WTC11 (cell line): ENCODE data around the gene HADHB. TPM values are rescaled to one million over a fixed set of nuclear protein-coding genes. Genes with fewer than 3 reads are reported as not detected.

Experiments used
- ATAC-seq: fragments of 200-7000 bp; cut with Tn5 transposase; 2 replicates; pipeline ENCODE4 v1.10.0; 2021; ENCODE audit warnings: mild to moderate bottlenecking, moderate library complexity
- CTCF ChIA-PET: fragments of 300-600 bp; sonication (Branson Sonifier 250); formaldehyde crosslinking; loops from one replicate; lab custom pipeline; 2021; ENCODE audit warnings: antibody characterized with exemption; lab: Charles Lee
- POLR2A ChIA-PET: fragments of 350-600 bp; sonication (Branson Sonifier 250); formaldehyde crosslinking; loops from one replicate; lab custom pipeline; 2021; ENCODE audit warnings: antibody characterized with exemption; lab: Charles Lee
- DNase-seq: peaks from one replicate; pipeline ENCODE4 v3.0.0; 2021; ENCODE audit warnings: low spot score
- H3K27ac Mint-ChIP-seq: 2 replicates; pipeline ENCODE4 v1.8.0; 2021; ENCODE audit warnings: mixed read lengths
- H3K27me3 Mint-ChIP-seq: 2 replicates; pipeline ENCODE4 v1.8.0; 2021; ENCODE audit warnings: low read depth, mild to moderate bottlenecking, moderate library complexity, mixed read lengths
- H3K36me3 Mint-ChIP-seq: 2 replicates; pipeline ENCODE4 v1.8.0; 2021; ENCODE audit warnings: mixed read lengths
- H3K4me1 Mint-ChIP-seq: 2 replicates; pipeline ENCODE4 v1.8.0; 2022; ENCODE audit warnings: mixed read lengths
- H3K4me3 Mint-ChIP-seq: 2 replicates; pipeline ENCODE4 v1.8.0; 2021; ENCODE audit warnings: mild to moderate bottlenecking, moderate library complexity, mixed read lengths
- H3K9me3 Mint-ChIP-seq: 2 replicates; pipeline ENCODE4 v1.8.0; 2021; ENCODE audit warnings: mixed read lengths
- ATF2 ChIP-seq: sonication (generic); formaldehyde crosslinking; IDR thresholded peaks from 2 replicates; pipeline ENCODE4 v1.8.1; 2022; ENCODE audit warnings: low read depth, missing genetic modification reagents, borderline replicate concordance
- CREB1 ChIP-seq: sonication (generic); formaldehyde crosslinking; IDR thresholded peaks from 2 replicates; pipeline ENCODE4 v1.8.0; 2023; ENCODE audit warnings: mild to moderate bottlenecking, missing genetic modification reagents
- E2F5 ChIP-seq: sonication (generic); formaldehyde crosslinking; IDR thresholded peaks from 2 replicates; pipeline ENCODE4 v1.8.1; 2022; ENCODE audit warnings: mild to moderate bottlenecking, moderate library complexity, missing genetic modification reagents
- EMX1 ChIP-seq: fragments of 250-450 bp; sonication (Bioruptor Pico); IDR thresholded peaks from 2 replicates; pipeline ENCODE4 v1.8.0; 2021; ENCODE audit warnings: mild to moderate bottlenecking
- ERG ChIP-seq: fragments of 250-450 bp; sonication (Bioruptor Pico); IDR thresholded peaks from 2 replicates; pipeline ENCODE4 v1.8.0; 2021; ENCODE audit warnings: mild to moderate bottlenecking
- ESRRA ChIP-seq: sonication (generic); formaldehyde crosslinking; IDR thresholded peaks from 2 replicates; pipeline ENCODE4 v1.8.1; 2022; ENCODE audit warnings: mild to moderate bottlenecking, missing genetic modification reagents, borderline replicate concordance
- ETV6 ChIP-seq: sonication (generic); formaldehyde crosslinking; IDR thresholded peaks from 2 replicates; pipeline ENCODE4 v1.8.1; 2022; ENCODE audit warnings: mild to moderate bottlenecking, missing genetic modification reagents
- FOXP4 ChIP-seq: sonication (generic); formaldehyde crosslinking; IDR thresholded peaks from 2 replicates; pipeline ENCODE4 v1.8.0; 2022; ENCODE audit warnings: mild to moderate bottlenecking, missing genetic modification reagents
- HMGXB4 ChIP-seq: sonication (generic); formaldehyde crosslinking; IDR thresholded peaks from 2 replicates; pipeline ENCODE4 v1.8.1; 2023; ENCODE audit warnings: mild to moderate bottlenecking, moderate library complexity, missing genetic modification reagents
- KAT7 ChIP-seq: sonication (generic); formaldehyde crosslinking; IDR thresholded peaks from 2 replicates; pipeline ENCODE4 v1.8.1; 2023; ENCODE audit warnings: missing genetic modification reagents, mild to moderate bottlenecking, borderline replicate concordance
- OVOL2 ChIP-seq: fragments of 250-450 bp; sonication (Bioruptor Pico); IDR thresholded peaks from 2 replicates; pipeline ENCODE4 v1.9.0; 2021; ENCODE audit warnings: mild to moderate bottlenecking, borderline replicate concordance
- PRDM15 ChIP-seq: sonication (generic); formaldehyde crosslinking; IDR thresholded peaks from 2 replicates; pipeline ENCODE4 v1.8.0; 2022; ENCODE audit warnings: missing genetic modification reagents
- STAT6 ChIP-seq: sonication (generic); formaldehyde crosslinking; conservative IDR thresholded peaks from 2 replicates; pipeline ENCODE4 v1.8.1; 2023; ENCODE audit warnings: mild to moderate bottlenecking, low read depth, missing genetic modification reagents, moderate library complexity
- TEAD1 ChIP-seq: sonication (generic); formaldehyde crosslinking; IDR thresholded peaks from 2 replicates; pipeline ENCODE4 v1.8.0; 2022; ENCODE audit warnings: mild to moderate bottlenecking, missing genetic modification reagents
- USF1 ChIP-seq: sonication (generic); formaldehyde crosslinking; IDR thresholded peaks from 2 replicates; pipeline ENCODE4 v1.8.0; 2022; ENCODE audit warnings: mild to moderate bottlenecking, missing genetic modification reagents
- ZBTB43 ChIP-seq: sonication (generic); formaldehyde crosslinking; IDR thresholded peaks from 2 replicates; pipeline ENCODE4 v1.8.1; 2023; ENCODE audit warnings: mild to moderate bottlenecking, missing genetic modification reagents
- ZNF121 ChIP-seq: sonication (generic); formaldehyde crosslinking; IDR thresholded peaks from 2 replicates; pipeline ENCODE4 v1.8.0; 2023; ENCODE audit warnings: missing genetic modification reagents
- ZNF219 ChIP-seq: sonication (generic); formaldehyde crosslinking; IDR thresholded peaks from 2 replicates; pipeline ENCODE4 v1.8.0; 2023; ENCODE audit warnings: missing genetic modification reagents, mild to moderate bottlenecking, borderline replicate concordance
- ZNF317 ChIP-seq: sonication (generic); formaldehyde crosslinking; IDR thresholded peaks from 2 replicates; pipeline ENCODE4 v1.8.1; 2023; ENCODE audit warnings: low read depth, mild to moderate bottlenecking, moderate library complexity, missing genetic modification reagents, borderline replicate concordance
- total RNA-seq: library from RNA; stranded (reverse); gene quantifications from 3 replicates; pipeline ENCODE4 v1.2.3, GENCODE V29; 2021

The HADHB gene
- total RNA-seq, 1 experiment from 2014 or later: 60.7 TPM

GRCh38 chr2:26224095-26224494 is 20.6 kb upstream of the HADHB start:
- Mint-ChIP-seq H3K4me3 (no peak overlapping the region), H3K27ac (no peak overlapping the region), H3K9me3 (peaks cover 13% of the 10 kb centered on the region), H3K27me3 (no peaks in the 10 kb centered on the region), H3K4me1 (no peaks in the 10 kb centered on the region), H3K36me3 (peaks cover 44% of the 10 kb centered on the region)
- DNase-seq (no peak), ATAC-seq (no peak)
- no peak for TF ChIP-seq ETV6 (CRISPR knock-in tag)
- no peak for TF ChIP-seq CREB1 (CRISPR knock-in tag)
- TF ChIP-seq STAT6 (CRISPR knock-in tag): no peak
- TF ChIP-seq ZNF121: no peak
- no peak for TF ChIP-seq TEAD1 (CRISPR knock-in tag)
- TF ChIP-seq KAT7 (CRISPR knock-in tag): no peak
- TF ChIP-seq HMGXB4: no peak
- no peak for TF ChIP-seq ERG
- no peak for TF ChIP-seq E2F5 (CRISPR knock-in tag)
- TF ChIP-seq OVOL2 (CRISPR knock-in tag): no peak
- no peak for TF ChIP-seq ESRRA
- ChIA-PET CTCF (interaction anchor here (0.7 kb wide), 1 partner anchor 19 kb away, joined by 4 read pairs; no protein-coding TSS in a partner anchor), POLR2A (interaction anchor here (0.6 kb wide), 1 partner anchor 315 kb away, joined by 6 read pairs; no protein-coding TSS in a partner anchor)

- peaks cover 13% of the 10 kb centered on the region for H3K9me3 Mint-ChIP-seq
- H3K4me1 Mint-ChIP-seq: no peaks in the 10 kb centered on the region
- peaks cover 80% of the 10 kb centered on the region for H3K36me3 Mint-ChIP-seq
- DNase-seq (no peak), ATAC-seq (no peak)
- no peak overlapping the region for H3K4me3 Mint-ChIP-seq
- H3K27ac Mint-ChIP-seq: no peak overlapping the region
- ChIA-PET CTCF (no interaction called here), POLR2A (no interaction called here)
- H3K27me3 Mint-ChIP-seq: no peaks in the 10 kb centered on the region
- TF ChIP-seq ZNF317 (CRISPR knock-in tag) (no peak), PRDM15 (no peak), ATF2 (CRISPR knock-in tag) (no peak), USF1 (no peak), FOXP4 (CRISPR knock-in tag) (no peak), ZNF219 (CRISPR knock-in tag) (no peak), ZBTB43 (CRISPR knock-in tag) (no peak), EMX1 (CRISPR knock-in tag) (no peak)
Observed at GRCh38 chr2:26229595-26229994, 15.1 kb upstream of the HADHB start.
